Esophagus mucosa (tissue), 1 donor: Measurements from ENCODE around the gene RPS6KA3. TPM values are rescaled to one million over a fixed set of nuclear protein-coding genes. Genes with fewer than 3 reads are reported as not detected.
"Not testable (repeated sequence)": the region's sequence is repeated elsewhere in the genome, so short reads cannot be mapped to it uniquely, and the experiment has no call there.

Experiments used
- ATAC-seq: fragments of 200-7000 bp; cut with Tn5 transposase; one replicate; pipeline ENCODE4 v1.9.1; 2020
- total RNA-seq: library from RNA; stranded (reverse); gene quantifications from one replicate; pipeline ENCODE4 v1.2.4, GENCODE V29; 2023
- donor health status: DM: yes; HTN: yes; CAD: no.

The RPS6KA3 gene
- total RNA-seq, 1 donor from 2014 or later = 18.9 TPM

- ATAC-seq = peak; percentile 23
These were observed 1.4 kb downstream of the RPS6KA3 start for GRCh38 chrX:20265221-20265725.

- ATAC-seq = no peak
These were observed 3.2 kb downstream of the RPS6KA3 start for GRCh38 chrX:20263474-20263873.

GRCh38 chrX:20260885-20261284, 5.8 kb downstream of the RPS6KA3 start:
- no peak for ATAC-seq

- no peak for ATAC-seq
These were observed 11.9 kb downstream of the RPS6KA3 start for GRCh38 chrX:20254712-20255299.

GRCh38 chrX:20253232-20253543, 13.5 kb downstream of the RPS6KA3 start:
- ATAC-seq = no peak

- ATAC-seq = peak; percentile 89
These were observed 14.1 kb downstream of the RPS6KA3 start for GRCh38 chrX:20252381-20253231.

- no peak for ATAC-seq
These were observed 15.0 kb downstream of the RPS6KA3 start for GRCh38 chrX:20251691-20252090.

- not testable (repeated sequence) for ATAC-seq
These were observed 16.6 kb downstream of the RPS6KA3 start for GRCh38 chrX:20250146-20250545.

- no peak for ATAC-seq
These were observed 18.0 kb downstream of the RPS6KA3 start for GRCh38 chrX:20248592-20249192.

GRCh38 chrX:20244931-20245330, 21.8 kb downstream of the RPS6KA3 start:
- ATAC-seq = no peak

- no peak for ATAC-seq
These were observed 26.5 kb downstream of the RPS6KA3 start for GRCh38 chrX:20240201-20240600.

GRCh38 chrX:20237864-20238263, 28.8 kb downstream of the RPS6KA3 start:
- no peak for ATAC-seq

- no peak for ATAC-seq
These were observed 31.0 kb downstream of the RPS6KA3 start for GRCh38 chrX:20235755-20236154.

GRCh38 chrX:20233336-20233735, 33.4 kb downstream of the RPS6KA3 start:
- no peak for ATAC-seq

GRCh38 chrX:20231598-20231997, 35.1 kb downstream of the RPS6KA3 start:
- no peak for ATAC-seq

GRCh38 chrX:20230406-20230805, 36.3 kb downstream of the RPS6KA3 start:
- ATAC-seq = no peak

GRCh38 chrX:20229155-20229554, 37.6 kb downstream of the RPS6KA3 start:
- ATAC-seq = no peak

GRCh38 chrX:20228245-20228644, 38.5 kb downstream of the RPS6KA3 start:
- no peak for ATAC-seq

- ATAC-seq = no peak
These were observed 39.6 kb downstream of the RPS6KA3 start for GRCh38 chrX:20227116-20227515.

GRCh38 chrX:20225488-20225833, 41.2 kb downstream of the RPS6KA3 start:
- no peak for ATAC-seq

GRCh38 chrX:20224814-20225487, 41.8 kb downstream of the RPS6KA3 start:
- ATAC-seq = no peak

GRCh38 chrX:20221902-20222301, 44.8 kb downstream of the RPS6KA3 start:
- no peak for ATAC-seq

GRCh38 chrX:20218836-20219505, 47.7 kb downstream of the RPS6KA3 start:
- ATAC-seq = no peak
